CD14-positive monocyte (primary cell): ENCODE measurements around the gene GLYATL2. TPM values are rescaled to one million over a fixed set of nuclear protein-coding genes. Genes with fewer than 3 reads are reported as not detected.

Source experiments
- DNase-seq, 3 donors: peaks; one replicate each; pipeline ENCODE4 v3.0.0-alpha.2; 2011 to 2022
- H2AFZ ChIP-seq: 2 replicates; pipeline ENCODE4 v1.6.0; 2012; ENCODE audit warnings: mild to moderate bottlenecking, low read depth, low read length, inconsistent platforms; ENCODE audit not compliant: insufficient read depth, poor library complexity, severe bottlenecking
- H3K27ac ChIP-seq, 2 donors: 1 replicate in 1 of 2; 2 replicates in 1 of 2; pipeline ENCODE4 v1.5.1; 2012 to 2013; ENCODE audit warnings: low read length in 2 of 2, control low read depth in 1 of 2, inconsistent platforms in 1 of 2, low read depth in 1 of 2, mild to moderate bottlenecking in 1 of 2
- H3K27me3 ChIP-seq, 2 donors: one replicate each; pipeline versions ENCODE4 v1.6.0 to v1.6.1; 2011 to 2013; ENCODE audit warnings: low read length in 2 of 2; ENCODE audit not compliant: control insufficient read depth in 2 of 2, insufficient read depth in 2 of 2
- H3K36me3 ChIP-seq, 2 donors: replicated peaks in 1 of 2; 1 replicate in 1 of 2; 2 replicates in 1 of 2; pipeline versions ENCODE4 v1.5.1 to v1.6.1; 2012 to 2013; ENCODE audit warnings: low read length in 2 of 2, control low read depth in 1 of 2, inconsistent platforms in 1 of 2, mild to moderate bottlenecking in 1 of 2; ENCODE audit not compliant: insufficient read depth in 2 of 2, control insufficient read depth in 1 of 2
- H3K4me1 ChIP-seq, 2 donors: 1 replicate in 1 of 2; 2 replicates in 1 of 2; pipeline versions ENCODE4 v1.5.1 to v1.6.1; 2012 to 2013; ENCODE audit warnings: low read length in 2 of 2, control low read depth in 1 of 2, inconsistent platforms in 1 of 2, mild to moderate bottlenecking in 1 of 2, moderate library complexity in 1 of 2; ENCODE audit not compliant: insufficient read depth in 2 of 2, control insufficient read depth in 1 of 2
- H3K4me2 ChIP-seq: replicated peaks from 2 replicates; pipeline ENCODE3; 2012; ENCODE audit warnings: low read length, moderate library complexity, mild to moderate bottlenecking; ENCODE audit not compliant: poor library complexity, severe bottlenecking; ENCODE audit errors: extremely low read depth
- H3K4me3 ChIP-seq, 3 experiments: fragments of 200-600 bp in 1 of 3; sonication (generic) in 1 of 3; replicated peaks in 1 of 3; 1 replicate in 2 of 3; 2 replicates in 1 of 3; pipeline ENCODE4 v1.5.1; 2011 to 2013; ENCODE audit warnings: low read length in 3 of 3, mild to moderate bottlenecking in 3 of 3, control low read depth in 2 of 3, low read depth in 2 of 3, inconsistent platforms in 1 of 3, moderate library complexity in 1 of 3
- H3K79me2 ChIP-seq: 2 replicates; pipeline ENCODE4 v1.6.0; 2012; ENCODE audit warnings: mild to moderate bottlenecking, control low read depth, inconsistent platforms, low read length, moderate library complexity; ENCODE audit not compliant: insufficient read depth
- H3K9ac ChIP-seq: 2 replicates; pipeline ENCODE4 v1.6.0; 2017; ENCODE audit warnings: low read length, mild to moderate bottlenecking; ENCODE audit not compliant: insufficient read depth, poor library complexity, severe bottlenecking
- H3K9me3 ChIP-seq, 2 donors: replicated peaks in 1 of 2; 1 replicate in 1 of 2; 2 replicates in 1 of 2; pipeline versions ENCODE4 v1.5.1 to v1.6.1; 2012 to 2013; ENCODE audit warnings: low read length in 2 of 2, control low read depth in 1 of 2; ENCODE audit not compliant: control insufficient read depth in 1 of 2, insufficient read depth in 1 of 2
- H4K20me1 ChIP-seq: 2 replicates; pipeline ENCODE4 v1.6.0; 2012; ENCODE audit warnings: mild to moderate bottlenecking, low read length, control low read depth, moderate library complexity; ENCODE audit not compliant: insufficient read depth
- H3K27ac Mint-ChIP-seq, 7 donors: one replicate each; pipeline ENCODE4 v1.8.0; 2020; ENCODE audit warnings: mild to moderate bottlenecking in 7 of 7, mixed read lengths in 7 of 7, moderate library complexity in 6 of 7, inconsistent platforms in 2 of 7
- H3K27me3 Mint-ChIP-seq, 3 donors: one replicate each; pipeline ENCODE4 v1.8.0; 2021 to 2022; ENCODE audit warnings: low read depth in 3 of 3, mild to moderate bottlenecking in 3 of 3, mixed read lengths in 3 of 3, moderate library complexity in 3 of 3, inconsistent platforms in 1 of 3
- H3K36me3 Mint-ChIP-seq, 2 donors: one replicate each; pipeline ENCODE4 v1.8.0; 2020; ENCODE audit warnings: mixed read lengths in 2 of 2, inconsistent platforms in 1 of 2, mild to moderate bottlenecking in 1 of 2
- H3K4me1 Mint-ChIP-seq: one replicate; pipeline ENCODE4 v1.8.0; 2020; ENCODE audit warnings: mild to moderate bottlenecking, mixed read lengths
- H3K4me3 Mint-ChIP-seq, 2 donors: one replicate each; pipeline ENCODE4 v1.8.0; 2020; ENCODE audit warnings: mild to moderate bottlenecking in 2 of 2, mixed read lengths in 2 of 2, moderate library complexity in 1 of 2
- H3K9me3 Mint-ChIP-seq, 7 donors: one replicate each; pipeline ENCODE4 v1.8.0; 2020 to 2022; ENCODE audit warnings: mixed read lengths in 7 of 7, mild to moderate bottlenecking in 6 of 7, moderate library complexity in 6 of 7, inconsistent platforms in 2 of 7
- WGBS: methylation state at CpG from one replicate; pipeline ENCODE4 v1.1.5; 2013; ENCODE audit warnings: missing lambda C conversion rate; ENCODE audit not compliant: insufficient coverage; 5-methylcytosine and 5-hydroxymethylcytosine counted together
- intact Hi-C, 2 donors: fragments of 100-400 bp; cut with micrococcal nuclease; formaldehyde crosslinking; loops; one replicate each; pipeline versions ENCODE4 v1.15.0 to v1.15.1; 2023
- polyA plus RNA-seq, 3 donors: library from polyadenylated mRNA; depleted of rRNA in 1 of 3; unstranded in 2 of 3; stranded (reverse) in 1 of 3; fragments of 300-500 nt in 2 of 3; fragments of >200 nt in 1 of 3; fragmentation: Illumina TruSeq in 2 of 3; gene quantifications; 1 replicate in 2 of 3; 2 replicates in 1 of 3; pipeline ENCODE4 v1.2.3, GENCODE V29; 2012 to 2021
- TF ChIP-seq, protein P1 (sequence below): fragments of 200-600 bp; IDR thresholded peaks from one replicate; pipeline ENCODE4 v1.8.0; 2022; ENCODE audit warnings: antibody characterized with exemption, mild to moderate bottlenecking

Gene GLYATL2
- polyA plus RNA-seq, 3 donors: not detected

DNA sequence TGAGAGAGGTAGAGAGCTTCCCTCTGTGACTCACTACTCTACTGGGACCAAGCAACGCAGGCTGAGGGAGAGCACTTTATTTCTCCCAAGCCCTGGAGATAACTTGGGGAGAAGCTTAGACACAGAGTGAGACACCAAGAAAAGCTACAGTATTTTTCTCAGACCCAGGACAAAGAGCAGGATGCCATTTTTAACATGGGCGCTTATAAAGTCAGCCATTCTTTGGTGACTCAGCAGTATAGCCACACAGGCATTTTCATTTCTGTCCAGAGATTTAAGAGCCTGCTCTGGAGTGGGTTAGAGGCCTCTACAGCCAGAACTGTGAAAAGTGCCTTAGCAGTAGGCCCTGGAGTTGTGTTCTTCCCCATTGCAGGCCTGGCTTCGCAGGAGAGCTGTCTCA lies 57.8 kb downstream of the GLYATL2 start:
- Histone ChIP-seq H3K27ac (no peak overlapping the region), H3K9ac (no peak overlapping the region), H3K36me3 (no peaks in the 10 kb centered on the region), H3K4me2 (no peak overlapping the region), H3K9me3 (no peaks in the 10 kb centered on the region), H3K27me3 (no peaks in the 10 kb centered on the region), H4K20me1 (no peaks in the 10 kb centered on the region), H3K4me3 (no peak overlapping the region), H3K4me1 (no peaks in the 10 kb centered on the region), H2AFZ (peak overlapping the region; percentile 37), H3K79me2 (no peaks in the 10 kb centered on the region)
- Mint-ChIP-seq H3K4me1 (no peaks in the 10 kb centered on the region), H3K27ac (no peak overlapping the region), H3K27me3 (peaks cover 0 to 3% (median 2%) of the 10 kb centered on the region in 3 donors), H3K9me3 (no peaks in the 10 kb centered on the region), H3K4me3 (no peak overlapping the region), H3K36me3 (no peaks in the 10 kb centered on the region)
- no peak for DNase-seq
- TF ChIP-seq, protein P1, sequence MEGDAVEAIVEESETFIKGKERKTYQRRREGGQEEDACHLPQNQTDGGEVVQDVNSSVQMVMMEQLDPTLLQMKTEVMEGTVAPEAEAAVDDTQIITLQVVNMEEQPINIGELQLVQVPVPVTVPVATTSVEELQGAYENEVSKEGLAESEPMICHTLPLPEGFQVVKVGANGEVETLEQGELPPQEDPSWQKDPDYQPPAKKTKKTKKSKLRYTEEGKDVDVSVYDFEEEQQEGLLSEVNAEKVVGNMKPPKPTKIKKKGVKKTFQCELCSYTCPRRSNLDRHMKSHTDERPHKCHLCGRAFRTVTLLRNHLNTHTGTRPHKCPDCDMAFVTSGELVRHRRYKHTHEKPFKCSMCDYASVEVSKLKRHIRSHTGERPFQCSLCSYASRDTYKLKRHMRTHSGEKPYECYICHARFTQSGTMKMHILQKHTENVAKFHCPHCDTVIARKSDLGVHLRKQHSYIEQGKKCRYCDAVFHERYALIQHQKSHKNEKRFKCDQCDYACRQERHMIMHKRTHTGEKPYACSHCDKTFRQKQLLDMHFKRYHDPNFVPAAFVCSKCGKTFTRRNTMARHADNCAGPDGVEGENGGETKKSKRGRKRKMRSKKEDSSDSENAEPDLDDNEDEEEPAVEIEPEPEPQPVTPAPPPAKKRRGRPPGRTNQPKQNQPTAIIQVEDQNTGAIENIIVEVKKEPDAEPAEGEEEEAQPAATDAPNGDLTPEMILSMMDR: no peak
- intact Hi-C loops: no loop called here
- 100% methylated on average over 2 of the region's 3 CpGs for WGBS

DNA sequence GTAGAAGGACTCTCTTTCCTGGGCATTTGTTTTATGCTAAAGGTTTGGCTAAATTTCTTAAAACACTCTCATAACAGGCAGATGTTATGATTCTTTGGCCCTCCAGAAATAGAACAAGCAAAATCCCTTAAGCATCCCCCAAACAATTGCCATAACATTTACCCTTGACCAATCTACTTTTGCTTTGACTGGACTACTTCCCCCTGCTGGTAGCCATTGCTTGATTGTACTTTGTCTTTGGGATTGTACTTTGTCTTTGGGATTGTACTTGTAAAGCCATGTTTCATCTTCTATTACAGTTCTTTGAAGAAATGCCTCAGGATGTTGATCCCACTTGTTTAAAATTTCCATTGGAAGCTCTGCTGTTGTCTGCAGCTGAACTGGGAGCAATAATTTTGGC lies 59.5 kb downstream of the GLYATL2 start:
- TF ChIP-seq, protein P1: peak; percentile 10
- Mint-ChIP-seq H3K9me3 (peaks cover 0 to 5% (median 0%) of the 10 kb centered on the region in 7 donors), H3K27ac (no peak overlapping the region), H3K4me1 (peaks cover 3% of the 10 kb centered on the region), H3K4me3 (no peak overlapping the region), H3K27me3 (peaks cover 0 to 2% (median 0%) of the 10 kb centered on the region in 3 donors), H3K36me3 (no peaks in the 10 kb centered on the region)
- no peaks in the 10 kb centered on the region for H3K36me3 ChIP-seq
- no peaks in the 10 kb centered on the region for H3K4me1 ChIP-seq
- H3K27me3 ChIP-seq: no peaks in the 10 kb centered on the region
- H2AFZ ChIP-seq: peak overlapping the region; percentile 11
- no peaks in the 10 kb centered on the region for H4K20me1 ChIP-seq
- H3K9ac ChIP-seq: no peak overlapping the region
- no peak for DNase-seq
- intact Hi-C loops: no loop called here
- H3K27ac ChIP-seq: no peak overlapping the region
- no peaks in the 10 kb centered on the region for H3K79me2 ChIP-seq
- H3K4me3 ChIP-seq: no peak overlapping the region
- H3K9me3 ChIP-seq: no peaks in the 10 kb centered on the region
- H3K4me2 ChIP-seq: no peak overlapping the region

Other genes starting within 250 kb of the GLYATL2 start
- 1 to 10 TPM in 1 of 3 donors, not detected in 2; 2.1 TPM for gene CNTF, start 222.0 kb downstream of the GLYATL2 start, polyA plus RNA-seq
- gene GLYAT, start 112.8 kb downstream of the GLYATL2 start, polyA plus RNA-seq: not detected
- gene GLYATL1, start 94.8 kb upstream of the GLYATL2 start, polyA plus RNA-seq: not detected
- not detected for gene GLYATL1B, start 241.6 kb upstream of the GLYATL2 start, polyA plus RNA-seq